Neural cell (in vitro differentiated cells): ENCODE results near the gene INO80C. TPM values are rescaled to one million over a fixed set of nuclear protein-coding genes. Genes with fewer than 3 reads are reported as not detected.

Experiments
- H2AFZ ChIP-seq: fragments of 200-600, 300-800 bp; sonication (generic), shearing (Covaris generic); 2 replicates; pipeline ENCODE4 v1.6.0; 2014; ENCODE audit warnings: low read depth, mild to moderate bottlenecking, antibody characterized with exemption, low read length, moderate library complexity
- H3F3A ChIP-seq: fragments of 200-600 bp; shearing (Covaris generic); 2 replicates; pipeline ENCODE4 v1.6.1; 2016; ENCODE audit warnings: mild to moderate bottlenecking, moderate library complexity, mixed read lengths, antibody characterized with exemption, low read length; ENCODE audit not compliant: insufficient read depth, poor library complexity, severe bottlenecking
- H3K27ac ChIP-seq: fragments of 200-600, 300-800 bp; sonication (generic), shearing (Covaris generic); 2 replicates; pipeline ENCODE4 v1.5.1; 2014; ENCODE audit warnings: mild to moderate bottlenecking, low read length, moderate library complexity
- H3K27me3 ChIP-seq: fragments of 300-800, 200-600 bp; sonication (generic), shearing (Covaris generic); 2 replicates; pipeline ENCODE4 v1.6.0; 2014; ENCODE audit warnings: mild to moderate bottlenecking, low read depth, low read length, moderate library complexity; ENCODE audit not compliant: insufficient read depth
- H3K36me3 ChIP-seq: fragments of 300-800, 200-600 bp; sonication (generic), shearing (Covaris generic); 2 replicates; pipeline ENCODE4 v1.5.1; 2014; ENCODE audit warnings: mild to moderate bottlenecking, antibody characterized with exemption, low read length, moderate library complexity; ENCODE audit not compliant: insufficient read depth
- H3K4me2 ChIP-seq: fragments of 300-800, 200-600 bp; sonication (generic), shearing (Covaris generic); 2 replicates; pipeline ENCODE4 v1.6.0; 2014; ENCODE audit warnings: mild to moderate bottlenecking, low read length
- H3K4me3 ChIP-seq: fragments of 300-800, 200-600 bp; sonication (generic), shearing (Covaris generic); 2 replicates; pipeline ENCODE4 v1.5.1; 2014; ENCODE audit warnings: mild to moderate bottlenecking, low read length, moderate library complexity
- H3K79me2 ChIP-seq: fragments of 200-600 bp; shearing (Covaris generic); replicated peaks from 2 replicates; pipeline ENCODE4 v1.6.0; 2014; ENCODE audit warnings: mild to moderate bottlenecking, low read length, moderate library complexity; ENCODE audit not compliant: insufficient read depth
- H3K9ac ChIP-seq: fragments of 300-800, 200-600 bp; sonication (generic), shearing (Covaris generic); 2 replicates; pipeline ENCODE4 v1.6.1; 2016; ENCODE audit warnings: mild to moderate bottlenecking, low read length, mixed read lengths
- H3K9me2 ChIP-seq: fragments of 200-600 bp; shearing (Covaris generic); 2 replicates; pipeline ENCODE4 v1.6.1; 2016; ENCODE audit warnings: mild to moderate bottlenecking, low read length, mixed read lengths; ENCODE audit not compliant: insufficient read depth
- H3K9me3 ChIP-seq: fragments of 200-600, 300-800 bp; sonication (generic), shearing (Covaris generic); 2 replicates; pipeline ENCODE4 v1.6.1; 2016; ENCODE audit warnings: mild to moderate bottlenecking, mixed run types, low read length, moderate library complexity, mixed read lengths
- H4K20me1 ChIP-seq: fragments of 200-600 bp; shearing (Covaris generic); 2 replicates; pipeline ENCODE4 v1.6.1; 2016; ENCODE audit warnings: mild to moderate bottlenecking, mixed run types; ENCODE audit not compliant: insufficient read depth
- EP300 ChIP-seq: fragments of 450-650 bp; conservative IDR thresholded peaks from 2 replicates; pipeline ENCODE4 v1.6.1; 2014; ENCODE audit warnings: antibody characterized with exemption, mild to moderate bottlenecking, moderate library complexity; ENCODE audit not compliant: poor library complexity, severe bottlenecking
- EZH2 ChIP-seq: fragments of 200-600, 300-800 bp; shearing (Covaris generic), sonication (generic); IDR thresholded peaks from 2 replicates; pipeline ENCODE4 v1.6.1; 2014; ENCODE audit warnings: antibody characterized with exemption, low read length, borderline replicate concordance, mild to moderate bottlenecking; ENCODE audit not compliant: insufficient read depth, poor library complexity, severe bottlenecking
- MXI1 ChIP-seq: fragments of 450-650 bp; conservative IDR thresholded peaks from 2 replicates; pipeline ENCODE4 v1.6.1; 2014; ENCODE audit warnings: antibody characterized with exemption, mild to moderate bottlenecking; ENCODE audit not compliant: poor library complexity, severe bottlenecking
- POLR2AphosphoS5 ChIP-seq: IDR thresholded peaks from 2 replicates; pipeline ENCODE4 v1.6.1; 2012
- RAD21 ChIP-seq: fragments of 450-650 bp; conservative IDR thresholded peaks from 2 replicates; pipeline ENCODE4 v1.6.1; 2014; ENCODE audit warnings: antibody characterized with exemption, mild to moderate bottlenecking, moderate library complexity
- SMC3 ChIP-seq: fragments of 450-650 bp; conservative IDR thresholded peaks from 2 replicates; pipeline ENCODE4 v1.6.1; 2014; ENCODE audit warnings: antibody characterized with exemption, mild to moderate bottlenecking, moderate library complexity; ENCODE audit not compliant: poor library complexity
- TAF1 ChIP-seq: IDR thresholded peaks from 2 replicates; pipeline ENCODE4 v1.6.1; 2012; ENCODE audit warnings: low read depth
- polyA plus RNA-seq: library from polyadenylated mRNA; depleted of rRNA; stranded (reverse); fragments of >200 nt; gene quantifications from 2 replicates; pipeline ENCODE4 v1.2.3, GENCODE V29; 2014
- TF ChIP-seq, protein P1 (sequence below): fragments of 450-650 bp; IDR thresholded peaks from 2 replicates; pipeline ENCODE4 v1.5.1; 2014; ENCODE audit warnings: antibody characterized with exemption, mild to moderate bottlenecking, moderate library complexity; ENCODE audit not compliant: poor library complexity, severe bottlenecking
- TF ChIP-seq, protein P2 (sequence below): IDR thresholded peaks from 2 replicates; pipeline ENCODE4 v1.6.1; 2012; ENCODE audit warnings: borderline replicate concordance

The INO80C gene
- polyA plus RNA-seq, 1 donor from 2014 or later = 30.5 TPM

DNA sequence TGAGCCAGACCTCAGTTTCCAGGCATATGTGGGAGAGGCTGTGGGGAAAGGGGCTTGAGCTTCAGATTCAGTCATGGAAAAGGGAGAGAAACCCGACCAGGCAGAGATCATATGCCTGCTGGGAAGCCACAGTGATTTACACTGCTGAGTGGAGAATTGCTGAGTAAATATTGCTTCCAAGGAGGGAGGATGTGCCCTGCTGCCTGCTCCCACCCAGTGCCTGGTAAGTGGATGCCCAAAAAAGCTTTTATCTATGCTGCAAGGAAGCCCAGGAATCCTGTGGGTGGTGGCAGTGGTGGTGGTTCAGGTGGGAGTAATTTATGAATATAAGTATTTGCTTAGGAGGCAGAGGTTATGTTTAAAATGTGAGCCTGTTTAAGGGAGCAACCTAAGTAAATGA lies 39.5 kb downstream of the INO80C start:
- no peak overlapping the region for H3K9ac ChIP-seq
- H3K79me2 ChIP-seq = no peaks in the 10 kb centered on the region
- no peak for TF ChIP-seq EP300
- TF ChIP-seq, protein P1, sequence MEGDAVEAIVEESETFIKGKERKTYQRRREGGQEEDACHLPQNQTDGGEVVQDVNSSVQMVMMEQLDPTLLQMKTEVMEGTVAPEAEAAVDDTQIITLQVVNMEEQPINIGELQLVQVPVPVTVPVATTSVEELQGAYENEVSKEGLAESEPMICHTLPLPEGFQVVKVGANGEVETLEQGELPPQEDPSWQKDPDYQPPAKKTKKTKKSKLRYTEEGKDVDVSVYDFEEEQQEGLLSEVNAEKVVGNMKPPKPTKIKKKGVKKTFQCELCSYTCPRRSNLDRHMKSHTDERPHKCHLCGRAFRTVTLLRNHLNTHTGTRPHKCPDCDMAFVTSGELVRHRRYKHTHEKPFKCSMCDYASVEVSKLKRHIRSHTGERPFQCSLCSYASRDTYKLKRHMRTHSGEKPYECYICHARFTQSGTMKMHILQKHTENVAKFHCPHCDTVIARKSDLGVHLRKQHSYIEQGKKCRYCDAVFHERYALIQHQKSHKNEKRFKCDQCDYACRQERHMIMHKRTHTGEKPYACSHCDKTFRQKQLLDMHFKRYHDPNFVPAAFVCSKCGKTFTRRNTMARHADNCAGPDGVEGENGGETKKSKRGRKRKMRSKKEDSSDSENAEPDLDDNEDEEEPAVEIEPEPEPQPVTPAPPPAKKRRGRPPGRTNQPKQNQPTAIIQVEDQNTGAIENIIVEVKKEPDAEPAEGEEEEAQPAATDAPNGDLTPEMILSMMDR = no peak
- TF ChIP-seq SMC3 = no peak
- no peak for TF ChIP-seq EZH2
- no peak for TF ChIP-seq TAF1
- no peak for TF ChIP-seq MXI1
- TF ChIP-seq, protein P2, sequence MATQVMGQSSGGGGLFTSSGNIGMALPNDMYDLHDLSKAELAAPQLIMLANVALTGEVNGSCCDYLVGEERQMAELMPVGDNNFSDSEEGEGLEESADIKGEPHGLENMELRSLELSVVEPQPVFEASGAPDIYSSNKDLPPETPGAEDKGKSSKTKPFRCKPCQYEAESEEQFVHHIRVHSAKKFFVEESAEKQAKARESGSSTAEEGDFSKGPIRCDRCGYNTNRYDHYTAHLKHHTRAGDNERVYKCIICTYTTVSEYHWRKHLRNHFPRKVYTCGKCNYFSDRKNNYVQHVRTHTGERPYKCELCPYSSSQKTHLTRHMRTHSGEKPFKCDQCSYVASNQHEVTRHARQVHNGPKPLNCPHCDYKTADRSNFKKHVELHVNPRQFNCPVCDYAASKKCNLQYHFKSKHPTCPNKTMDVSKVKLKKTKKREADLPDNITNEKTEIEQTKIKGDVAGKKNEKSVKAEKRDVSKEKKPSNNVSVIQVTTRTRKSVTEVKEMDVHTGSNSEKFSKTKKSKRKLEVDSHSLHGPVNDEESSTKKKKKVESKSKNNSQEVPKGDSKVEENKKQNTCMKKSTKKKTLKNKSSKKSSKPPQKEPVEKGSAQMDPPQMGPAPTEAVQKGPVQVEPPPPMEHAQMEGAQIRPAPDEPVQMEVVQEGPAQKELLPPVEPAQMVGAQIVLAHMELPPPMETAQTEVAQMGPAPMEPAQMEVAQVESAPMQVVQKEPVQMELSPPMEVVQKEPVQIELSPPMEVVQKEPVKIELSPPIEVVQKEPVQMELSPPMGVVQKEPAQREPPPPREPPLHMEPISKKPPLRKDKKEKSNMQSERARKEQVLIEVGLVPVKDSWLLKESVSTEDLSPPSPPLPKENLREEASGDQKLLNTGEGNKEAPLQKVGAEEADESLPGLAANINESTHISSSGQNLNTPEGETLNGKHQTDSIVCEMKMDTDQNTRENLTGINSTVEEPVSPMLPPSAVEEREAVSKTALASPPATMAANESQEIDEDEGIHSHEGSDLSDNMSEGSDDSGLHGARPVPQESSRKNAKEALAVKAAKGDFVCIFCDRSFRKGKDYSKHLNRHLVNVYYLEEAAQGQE = no peak
- no peak for TF ChIP-seq RAD21
- no peak for TF ChIP-seq POLR2AphosphoS5
- no peaks in the 10 kb centered on the region for H3K36me3 ChIP-seq
- H3K4me2 ChIP-seq = no peak overlapping the region
- no peaks in the 10 kb centered on the region for H3K9me3 ChIP-seq
- H2AFZ ChIP-seq = no peak overlapping the region
- no peak overlapping the region for H3K27ac ChIP-seq
- H3K27me3 ChIP-seq = no peaks in the 10 kb centered on the region
- H4K20me1 ChIP-seq = no peaks in the 10 kb centered on the region
- H3K9me2 ChIP-seq = no peaks in the 10 kb centered on the region
- H3F3A ChIP-seq = no peaks in the 10 kb centered on the region
- no peak overlapping the region for H3K4me3 ChIP-seq

DNA sequence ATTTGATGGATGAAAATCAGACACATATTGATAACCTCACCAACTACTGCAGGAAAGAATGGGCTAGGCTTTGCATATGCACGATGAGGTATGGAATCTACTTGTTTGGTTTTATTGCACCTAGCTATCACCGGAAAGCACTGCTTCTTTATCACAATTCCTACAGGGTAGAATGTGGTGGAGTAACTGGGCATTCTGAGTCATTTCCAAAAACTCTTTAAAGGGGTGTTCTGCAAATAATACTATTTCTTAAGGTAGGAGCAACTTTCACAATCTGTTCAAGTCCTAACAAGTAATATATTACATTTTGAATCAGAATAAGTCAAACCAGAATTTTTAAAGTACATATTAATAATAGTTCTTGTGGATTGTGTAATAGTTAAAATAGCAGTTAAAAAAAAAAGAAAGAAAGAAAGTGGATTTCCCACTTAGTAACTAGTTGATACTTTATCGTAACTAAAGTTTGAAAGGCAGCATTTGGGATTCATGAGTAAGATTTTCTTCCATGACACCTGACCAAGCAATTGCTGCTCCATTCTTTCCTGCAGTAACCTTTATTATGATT lies 40.5 kb downstream of the INO80C start:
- no peak overlapping the region for H2AFZ ChIP-seq
- TF ChIP-seq SMC3 = no peak
- no peak for TF ChIP-seq EP300
- TF ChIP-seq EZH2 = no peak
- TF ChIP-seq POLR2AphosphoS5 = no peak
- TF ChIP-seq TAF1 = no peak
- no peak for TF ChIP-seq RAD21
- TF ChIP-seq, protein P2 = no peak
- H3K9me3 ChIP-seq = no peaks in the 10 kb centered on the region
- H3K4me2 ChIP-seq = no peak overlapping the region
- no peaks in the 10 kb centered on the region for H3K36me3 ChIP-seq
- no peaks in the 10 kb centered on the region for H3K27me3 ChIP-seq
- H3F3A ChIP-seq = no peaks in the 10 kb centered on the region
- no peaks in the 10 kb centered on the region for H3K79me2 ChIP-seq
- no peaks in the 10 kb centered on the region for H3K9me2 ChIP-seq
- no peaks in the 10 kb centered on the region for H4K20me1 ChIP-seq
- H3K4me3 ChIP-seq = no peak overlapping the region
- no peak overlapping the region for H3K9ac ChIP-seq
- no peak overlapping the region for H3K27ac ChIP-seq
